ENCODE measurements around the gene TEX13D.

DNA sequence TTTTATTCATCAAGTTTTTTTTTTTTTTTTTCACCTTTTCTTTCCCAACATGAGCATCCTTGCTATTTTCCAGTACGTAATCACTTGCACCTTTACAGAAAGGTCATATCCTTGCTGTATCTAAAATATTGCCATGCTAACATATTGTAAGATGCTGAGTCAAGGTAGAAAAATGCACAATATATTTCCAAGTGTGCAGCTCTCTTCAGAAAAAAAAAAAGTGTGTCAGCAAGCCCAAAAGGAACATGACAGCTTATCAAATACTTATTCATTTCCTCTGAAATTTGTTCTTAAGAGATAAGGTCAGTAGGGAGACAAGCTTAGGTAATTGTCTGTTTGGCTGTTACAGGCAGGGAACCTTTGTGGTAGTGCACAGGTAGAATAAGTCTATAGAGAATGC lies 40.9 kb downstream of the TEX13D start:
- TF ChIP-seq FOS (IDR thresholded peaks at IDR 0.05; ENCODE audit: borderline replicate concordance, insufficient read depth, low read length) (no peak), MYC (IDR thresholded peaks at IDR 0.05; ENCODE audit: low read depth, low read length) (no peak), EZH2 (IDR thresholded peaks at IDR 0.05; ENCODE audit: borderline replicate concordance, low read depth, low read length, severe bottlenecking) (no peak), POLR2AphosphoS5 (IDR thresholded peaks at IDR 0.05; ENCODE audit: insufficient read depth, low read depth, low read length) (no peak), POLR2A (IDR thresholded peaks at IDR 0.05; ENCODE audit: low read depth, low read length) (no peak)
- TF ChIP-seq, protein P1, sequence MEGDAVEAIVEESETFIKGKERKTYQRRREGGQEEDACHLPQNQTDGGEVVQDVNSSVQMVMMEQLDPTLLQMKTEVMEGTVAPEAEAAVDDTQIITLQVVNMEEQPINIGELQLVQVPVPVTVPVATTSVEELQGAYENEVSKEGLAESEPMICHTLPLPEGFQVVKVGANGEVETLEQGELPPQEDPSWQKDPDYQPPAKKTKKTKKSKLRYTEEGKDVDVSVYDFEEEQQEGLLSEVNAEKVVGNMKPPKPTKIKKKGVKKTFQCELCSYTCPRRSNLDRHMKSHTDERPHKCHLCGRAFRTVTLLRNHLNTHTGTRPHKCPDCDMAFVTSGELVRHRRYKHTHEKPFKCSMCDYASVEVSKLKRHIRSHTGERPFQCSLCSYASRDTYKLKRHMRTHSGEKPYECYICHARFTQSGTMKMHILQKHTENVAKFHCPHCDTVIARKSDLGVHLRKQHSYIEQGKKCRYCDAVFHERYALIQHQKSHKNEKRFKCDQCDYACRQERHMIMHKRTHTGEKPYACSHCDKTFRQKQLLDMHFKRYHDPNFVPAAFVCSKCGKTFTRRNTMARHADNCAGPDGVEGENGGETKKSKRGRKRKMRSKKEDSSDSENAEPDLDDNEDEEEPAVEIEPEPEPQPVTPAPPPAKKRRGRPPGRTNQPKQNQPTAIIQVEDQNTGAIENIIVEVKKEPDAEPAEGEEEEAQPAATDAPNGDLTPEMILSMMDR (IDR thresholded peaks at IDR 0.05; ENCODE audit: extremely low read depth in 1 of 2, insufficient read depth in 1 of 2, low read depth in 1 of 2, low read length in 2 of 2) = no peak
- TF ChIP-seq, protein P2, sequence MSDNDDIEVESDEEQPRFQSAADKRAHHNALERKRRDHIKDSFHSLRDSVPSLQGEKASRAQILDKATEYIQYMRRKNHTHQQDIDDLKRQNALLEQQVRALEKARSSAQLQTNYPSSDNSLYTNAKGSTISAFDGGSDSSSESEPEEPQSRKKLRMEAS (IDR thresholded peaks at IDR 0.05; ENCODE audit: insufficient read depth, insufficient read length) = no peak
